Aorta (tissue), 5 donors: ENCODE data around the gene PLXNC1. TPM values are rescaled to one million over a fixed set of nuclear protein-coding genes. Genes with fewer than 3 reads are reported as not detected.

Source experiments
- ATAC-seq: fragments of 200-7000 bp; cut with Tn5 transposase; one replicate; pipeline ENCODE4 v1.9.1; 2022; ENCODE audit warnings: moderate library complexity; ENCODE audit not compliant: low FRiP score
- DNase-seq, 2 donors: peaks; one replicate each; pipeline ENCODE4 v3.0.0-alpha.2; 2020
- H3K27ac ChIP-seq, 2 donors: one replicate each; pipeline ENCODE4 v1.5.1; 2013; ENCODE audit warnings: low read length in 2 of 2, mild to moderate bottlenecking in 2 of 2, moderate library complexity in 2 of 2, control low read depth in 1 of 2, inconsistent platforms in 1 of 2, low read depth in 1 of 2
- H3K27me3 ChIP-seq, 2 donors: one replicate each; pipeline ENCODE4 v1.6.1; 2013; ENCODE audit warnings: control low read depth in 1 of 2, low read length in 1 of 2, mild to moderate bottlenecking in 1 of 2, moderate library complexity in 1 of 2; ENCODE audit not compliant: insufficient read depth in 2 of 2, control insufficient read depth in 1 of 2
- H3K36me3 ChIP-seq, 2 donors: one replicate each; pipeline ENCODE4 v1.6.1; 2013; ENCODE audit warnings: control low read depth in 1 of 2, low read length in 1 of 2, mild to moderate bottlenecking in 1 of 2; ENCODE audit not compliant: insufficient read depth in 2 of 2, control insufficient read depth in 1 of 2
- H3K4me1 ChIP-seq, 2 donors: one replicate each; pipeline ENCODE4 v1.6.1; 2013; ENCODE audit warnings: low read length in 2 of 2, control low read depth in 1 of 2, mild to moderate bottlenecking in 1 of 2, moderate library complexity in 1 of 2; ENCODE audit not compliant: insufficient read depth in 2 of 2, control insufficient read depth in 1 of 2
- H3K4me3 ChIP-seq, 2 donors: one replicate each; pipeline ENCODE4 v1.5.1; 2013; ENCODE audit warnings: low read length in 2 of 2, control low read depth in 1 of 2, mild to moderate bottlenecking in 1 of 2
- H3K9me3 ChIP-seq: one replicate; pipeline ENCODE4 v1.6.1; 2013; ENCODE audit warnings: mild to moderate bottlenecking, low read length; ENCODE audit not compliant: control insufficient read depth
- WGBS, 2 donors: extraction: QIAGEN DNeasy Blood & Tissue Kit; methylation state at CpG; one replicate each; pipeline ENCODE4 v1.1.7; 2013; 5-methylcytosine and 5-hydroxymethylcytosine counted together
- intact Hi-C, 2 donors: fragments of 100-400 bp; cut with DNase I; formaldehyde crosslinking; loops; one replicate each; pipeline versions ENCODE4 v1.14.2 to v1.15.0; 2022
- long read RNA-seq, 2 donors: library from polyadenylated mRNA; unstranded; transcript quantifications; one replicate each; pipeline ENCODE4 v2.0.0, GENCODE V29; 2020 to 2021
- polyA plus RNA-seq, 2 donors: library from polyadenylated mRNA; stranded (reverse); fragments of 200-250 nt; gene quantifications; one replicate each; pipeline ENCODE4 v1.2.3, GENCODE V29; 2013
- total RNA-seq, 2 donors: library from RNA; stranded (reverse); fragmentation: NEBNext Ultra II Directional; extraction: Animal tissue kit (Norgen Biotek cat#: 25700); gene quantifications; one replicate each; pipeline ENCODE4 v1.2.1, GENCODE V29; 2021
- donor health status: healthy with polysubstance abuse.
- donor health status: Bipolar disorder and iron deficiency.
- donor health status: DM: no; HTN: no; CAD: no.
- donor health status: DM: no; HTN: no; CAD: no.
- donor health status: DM: yes; HTN: yes; CAD: no.

Gene PLXNC1
- total RNA-seq (10 to 100 TPM in 1 of 2 donors, 1 to 10 TPM in 1; 7.5 to 26.8 TPM), polyA plus RNA-seq (1 to 10 TPM; 1.2 to 3.4 TPM)
- long read RNA-seq, donor 1, partial matches to known transcripts: 2 of 18 reads
- long read RNA-seq, donor 1, other reads (novel, unspliced or antisense): 15 of 18 reads
- long read RNA-seq, donor 2, full-length matches to known transcripts: 3 of 22 reads
- long read RNA-seq, donor 2, partial matches to known transcripts: 0 of 22 reads
- long read RNA-seq, donor 2, other reads (novel, unspliced or antisense): 19 of 22 reads

DNA sequence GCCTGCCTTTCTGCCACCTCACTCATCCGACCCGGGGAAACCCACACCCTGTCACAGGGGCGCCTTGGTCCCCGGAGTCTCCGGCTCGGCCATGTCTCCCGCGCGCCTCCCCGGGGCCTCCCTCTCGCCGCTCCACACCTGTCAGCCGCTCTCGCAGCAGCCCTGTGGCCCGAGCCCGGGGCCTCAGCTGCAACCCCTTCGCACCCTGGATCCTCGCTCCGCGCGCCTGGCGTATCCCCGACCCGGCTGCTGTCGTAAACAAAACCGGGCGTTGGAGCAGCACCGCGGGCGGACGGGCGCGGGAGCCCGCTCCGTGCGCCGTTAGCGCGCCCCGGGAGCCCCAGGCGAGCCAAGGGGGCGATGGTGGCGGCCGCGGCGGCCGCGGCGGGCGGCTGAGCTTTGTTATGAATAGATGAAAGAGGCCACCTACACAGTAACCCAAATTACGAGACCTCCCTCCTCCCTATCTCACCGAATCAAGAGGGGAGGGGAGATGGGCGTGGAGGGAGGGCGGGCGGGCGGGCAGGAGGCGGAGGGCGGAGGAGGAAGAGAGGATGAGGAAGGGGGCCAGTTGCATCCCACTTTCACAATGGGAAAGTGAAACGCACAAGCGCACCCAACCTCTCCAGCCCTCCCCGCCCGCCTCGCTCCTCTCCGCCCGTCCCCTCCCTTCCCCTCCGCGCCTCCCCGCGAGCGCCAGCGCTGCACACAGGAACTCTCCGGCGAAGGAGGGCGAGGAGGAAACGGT is at the start of gene PLXNC1:
Gene PLXNC1 (plus strand): TSS at position 587 of the 748 bp plus-strand sequence. CDS start 395 bp downstream, outside the sequence.
- no peaks in the 10 kb centered on the region for H3K27me3 ChIP-seq
- peak; percentile 24 for ATAC-seq
- peak; percentile 85 to 88 for DNase-seq

DNA sequence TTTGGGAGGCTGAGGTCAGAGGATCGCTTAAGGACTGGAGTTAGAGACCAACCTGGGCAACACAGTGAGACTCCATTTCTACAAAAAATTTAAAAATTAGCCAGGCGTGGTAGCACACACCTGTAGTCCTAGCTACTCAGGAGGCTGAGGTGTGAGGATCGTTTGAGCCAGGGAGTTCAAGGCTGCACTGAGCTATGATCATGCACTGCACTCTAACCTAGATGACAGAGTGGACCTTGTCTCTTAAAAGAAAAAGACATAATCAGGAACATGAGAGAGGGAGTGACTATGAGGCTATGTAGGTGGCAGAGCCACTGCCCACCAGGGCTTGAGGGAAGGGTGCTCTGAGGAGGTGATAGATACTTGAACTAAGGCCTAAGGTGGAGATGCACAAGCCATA is 49.2 kb upstream of the PLXNC1 start:
- intact Hi-C loops: loop anchor here in 1 of 2 donors (10.0 kb wide), 1 partner anchor 424 kb away; the partner anchor contains the start of gene CRADD
- WGBS, 2 donors: 93 to 95% methylated on average over 3 of the region's 3 CpGs
- H3K27me3 ChIP-seq: no peaks in the 10 kb centered on the region
- H3K27ac ChIP-seq: no peak overlapping the region
- ATAC-seq (no peak), DNase-seq (no peak)
- no peaks in the 10 kb centered on the region for H3K9me3 ChIP-seq
- H3K36me3 ChIP-seq: no peaks in the 10 kb centered on the region
- H3K4me1 ChIP-seq: no peaks in the 10 kb centered on the region
- no peak overlapping the region for H3K4me3 ChIP-seq

More for the DNA sequence above, at the start of gene PLXNC1:
- peak within 1 kb of the TSS; percentile 42 to 55 for H3K4me3 ChIP-seq
- no peaks in the 10 kb centered on the region for H3K4me1 ChIP-seq
- H3K27ac ChIP-seq: no peak within 1 kb of the TSS
- WGBS, 2 donors: 0 to 1% methylated on average over 51 to 75 of the region's 75 CpGs
- no peaks in the 10 kb centered on the region for H3K36me3 ChIP-seq
- intact Hi-C loops: loop anchor here in 1 of 2 donors (10.0 kb wide), 1 partner anchor 287 kb away; no protein-coding TSS in a partner anchor
- H3K9me3 ChIP-seq: no peaks in the 10 kb centered on the region

DNA sequence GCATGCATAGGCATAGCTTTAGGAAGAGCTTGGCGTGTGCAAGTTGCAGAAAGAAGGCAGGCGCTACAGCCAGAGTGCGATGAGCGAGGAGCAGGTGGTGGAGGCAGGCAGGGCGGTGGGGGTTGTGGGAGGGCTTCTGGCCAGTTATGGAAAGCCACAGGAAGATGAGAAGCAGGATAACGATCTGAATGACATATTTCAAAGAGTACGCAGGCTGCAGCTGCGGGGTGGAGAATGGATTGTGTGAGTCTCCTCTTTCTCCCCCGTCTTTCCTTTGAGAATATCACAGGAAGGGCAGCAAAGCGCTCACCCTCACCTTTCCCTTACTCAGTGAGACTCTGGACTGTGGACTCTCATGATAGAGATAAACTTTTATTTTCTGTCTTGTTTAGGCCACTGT is 48.7 kb upstream of the PLXNC1 start:
- 76 to 84% methylated on average over 10 of the region's 10 CpGs for WGBS, 2 donors
- intact Hi-C loops: loop anchor here (2.0 to 10.0 kb wide), 4 partner anchors 332 to 425 kb away; partner anchors contain the start of gene CRADD (in 2 of the 2)
- no peak for ATAC-seq

DNA sequence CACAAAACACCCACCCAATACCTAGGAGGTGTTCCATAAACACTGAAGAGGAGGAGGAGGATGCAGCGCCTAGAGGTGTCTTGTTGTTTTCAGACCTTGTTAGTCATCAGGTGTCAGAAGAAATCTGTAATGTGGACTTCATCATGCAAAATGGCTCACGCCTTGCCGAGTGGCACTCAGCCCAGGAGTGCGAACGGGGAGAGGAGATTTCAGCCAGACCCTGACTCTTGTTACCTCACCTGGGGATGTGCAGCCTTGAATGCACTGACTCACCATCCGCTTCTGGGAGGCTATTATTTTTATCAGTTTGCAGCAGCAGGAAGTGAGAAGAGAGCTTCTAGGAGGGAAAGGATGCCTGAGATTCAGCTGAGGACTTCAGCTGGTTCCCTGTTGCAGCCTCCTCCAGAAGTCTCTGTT is 48.2 kb upstream of the PLXNC1 start:
- no peak overlapping the region for H3K4me3 ChIP-seq
- intact Hi-C loops: loop anchor here (2.0 to 5.0 kb wide), 3 partner anchors 333 to 423 kb away; partner anchors contain the start of gene CRADD (in 1 of the 2)
- H3K27me3 ChIP-seq: no peaks in the 10 kb centered on the region
- DNase-seq (no peak), ATAC-seq (no peak)
- WGBS, 2 donors: 90 to 93% methylated on average over 6 of the region's 6 CpGs
- no peaks in the 10 kb centered on the region for H3K4me1 ChIP-seq
- no peak overlapping the region for H3K27ac ChIP-seq
- H3K36me3 ChIP-seq: no peaks in the 10 kb centered on the region
- no peaks in the 10 kb centered on the region for H3K9me3 ChIP-seq

More for the DNA sequence above, 48.7 kb upstream of the PLXNC1 start:
- H3K4me3 ChIP-seq: no peak overlapping the region
- H3K4me1 ChIP-seq: no peaks in the 10 kb centered on the region
- H3K27ac ChIP-seq: no peak overlapping the region
- DNase-seq: no peak
- no peaks in the 10 kb centered on the region for H3K27me3 ChIP-seq
- no peaks in the 10 kb centered on the region for H3K9me3 ChIP-seq
- no peaks in the 10 kb centered on the region for H3K36me3 ChIP-seq

DNA sequence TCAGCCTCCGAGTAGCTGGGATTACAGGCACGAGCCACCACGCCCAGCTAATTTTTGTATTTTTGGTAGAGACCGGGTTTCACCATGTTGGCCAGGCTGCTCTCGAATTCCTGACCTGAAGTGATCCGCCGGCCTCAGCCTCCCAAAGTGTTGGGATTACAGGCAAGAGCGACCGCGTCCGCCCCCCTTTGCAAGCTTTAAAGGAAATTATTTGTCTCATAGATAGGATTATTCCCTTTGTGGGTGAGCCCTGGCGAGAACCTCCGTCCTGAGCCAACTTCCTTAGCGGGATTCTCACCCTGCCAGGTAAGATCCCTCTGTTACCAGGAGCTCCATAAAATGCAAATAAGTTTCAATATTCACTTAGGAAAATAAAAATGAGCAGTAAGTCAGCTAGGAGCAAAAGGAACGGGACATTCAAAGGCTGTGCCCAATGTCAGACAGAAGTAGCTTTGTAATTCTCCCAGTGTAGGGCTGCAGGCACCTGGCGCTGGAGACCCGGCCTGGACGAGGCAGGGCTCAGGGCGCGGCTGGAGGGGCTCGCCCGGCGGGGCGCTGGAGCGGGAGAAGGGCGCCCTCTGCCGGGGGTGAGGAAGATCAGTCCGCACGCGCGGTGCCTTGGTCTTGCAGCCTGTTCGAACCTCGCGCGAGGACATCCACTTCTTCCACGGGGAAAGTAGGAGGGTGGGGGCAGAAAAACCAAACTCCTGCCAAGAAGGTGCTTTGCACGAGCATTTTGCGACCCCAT is 47.2 kb upstream of the PLXNC1 start:
- intact Hi-C loops: loop anchor here (2.0 to 5.0 kb wide), 3 partner anchors 334 to 424 kb away; partner anchors contain the start of gene CRADD (in 1 of the 2)
- DNase-seq (peak; percentile 84 to 93), ATAC-seq (peak; percentile 96)
- H3K4me1 ChIP-seq: no peaks in the 10 kb centered on the region
- no peaks in the 10 kb centered on the region for H3K36me3 ChIP-seq
- 27 to 28% methylated on average over 38 of the region's 38 CpGs for WGBS, 2 donors
- H3K27ac ChIP-seq: no peak overlapping the region
- H3K27me3 ChIP-seq: no peaks in the 10 kb centered on the region
- no peaks in the 10 kb centered on the region for H3K9me3 ChIP-seq
- peak overlapping the region; percentile 50 to 85 for H3K4me3 ChIP-seq

DNA sequence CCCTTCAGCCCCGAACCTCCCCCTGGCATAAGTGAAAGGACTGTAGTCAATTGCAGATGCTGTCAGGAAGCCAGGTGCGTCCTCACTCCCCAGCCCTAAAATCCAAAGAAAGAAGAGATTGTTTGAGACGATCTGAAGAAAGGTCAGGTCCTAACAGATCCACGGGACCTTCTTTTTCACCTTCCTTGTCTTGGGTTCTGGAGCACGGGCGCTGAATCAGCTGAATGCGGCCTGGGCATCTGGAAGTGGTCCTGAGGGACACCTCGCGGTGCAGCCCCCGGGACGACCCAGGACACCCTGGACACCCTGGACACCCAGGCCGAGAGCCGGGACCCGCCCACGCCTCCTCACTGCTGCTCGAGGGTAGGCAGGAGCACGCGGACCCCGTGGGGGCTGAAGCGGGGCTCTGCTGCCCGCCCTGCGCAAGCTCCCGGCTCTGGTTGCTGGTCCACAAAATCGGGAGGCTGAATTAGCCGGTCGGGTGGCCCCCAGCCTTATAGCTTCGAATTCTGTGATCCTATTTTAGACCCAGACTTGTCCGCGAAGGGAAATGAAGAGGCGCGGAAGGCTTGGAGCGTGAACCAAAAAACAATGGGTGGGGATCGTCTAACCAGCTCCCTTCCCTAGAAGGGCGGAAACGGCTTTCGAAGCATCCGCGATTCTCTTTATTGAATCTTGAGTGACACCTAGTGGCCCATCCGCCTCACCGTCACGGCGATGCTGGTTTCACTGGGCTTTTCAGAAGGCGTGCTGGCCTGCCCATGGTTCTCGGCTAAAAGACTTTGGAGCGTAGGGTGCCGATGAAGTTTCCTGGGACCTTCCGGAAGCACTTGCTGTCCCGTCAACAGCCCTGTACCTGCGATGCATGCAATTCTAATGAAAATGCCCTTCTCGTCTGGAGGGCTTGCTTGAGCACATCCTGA is 46.4 kb upstream of the PLXNC1 start:
- H3K27ac ChIP-seq: peak overlapping the region in 1 of 2 donors; percentile 20
- DNase-seq (peak; percentile 89 to 93), ATAC-seq (peak; percentile 94)
- H3K27me3 ChIP-seq: no peaks in the 10 kb centered on the region
- H3K9me3 ChIP-seq: no peaks in the 10 kb centered on the region
- no peaks in the 10 kb centered on the region for H3K36me3 ChIP-seq
- intact Hi-C loops: loop anchor here (1.0 to 5.0 kb wide), 6 partner anchors 335 to 599 kb away; partner anchors contain the start of gene CRADD (in 1 of the 2)
- no peaks in the 10 kb centered on the region for H3K4me1 ChIP-seq
- H3K4me3 ChIP-seq: peak overlapping the region; percentile 50 to 85
- 0% methylated on average over 50 of the region's 50 CpGs for WGBS, 2 donors

DNA sequence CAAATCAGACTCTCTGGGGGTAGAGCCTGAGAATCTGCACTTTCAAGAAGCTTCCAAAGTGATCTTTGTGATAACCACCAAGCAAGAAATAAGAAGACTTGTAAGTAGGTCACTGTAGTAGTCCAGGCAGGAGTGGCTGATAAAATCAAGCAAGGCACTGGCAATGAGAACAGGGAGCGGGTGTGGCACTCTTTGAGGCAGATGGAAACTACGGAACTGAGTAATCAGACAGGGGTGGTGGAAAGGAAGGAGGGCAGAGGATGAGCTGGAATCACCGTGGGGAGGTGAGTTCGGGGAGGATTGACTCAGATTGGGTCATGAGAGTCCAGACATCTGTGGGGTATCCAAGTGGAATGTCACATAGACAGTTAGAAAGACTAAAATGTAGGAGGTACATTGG is 44.4 kb upstream of the PLXNC1 start:
- Histone ChIP-seq H3K27me3 (no peaks in the 10 kb centered on the region), H3K36me3 (no peaks in the 10 kb centered on the region), H3K4me3 (no peak overlapping the region), H3K4me1 (no peaks in the 10 kb centered on the region), H3K9me3 (no peaks in the 10 kb centered on the region), H3K27ac (no peak overlapping the region)
- no peak for DNase-seq
- intact Hi-C loops: loop anchor here (2.0 to 5.0 kb wide), 4 partner anchors 337 to 601 kb away; partner anchors contain the start of gene CRADD (in 1 of the 2)
- WGBS, 2 donors: 88 to 91% methylated on average over 4 of the region's 4 CpGs
- ATAC-seq: no peak
